Neural crest cell (in vitro differentiated cells): Measurements from ENCODE around the gene MARCHF5. TPM values are rescaled to one million over a fixed set of nuclear protein-coding genes. Genes with fewer than 3 reads are reported as not detected.

Experiments used
- DNase-seq: peaks from one replicate; pipeline ENCODE4 v3.0.0; 2021; ENCODE audit warnings: low read depth, mixed read lengths, low spot score
- H3K27ac Mint-ChIP-seq: one replicate; pipeline ENCODE4 v1.8.0; 2021; ENCODE audit warnings: mild to moderate bottlenecking, mixed read lengths; ENCODE audit not compliant: unreplicated experiment
- H3K27me3 Mint-ChIP-seq: 2 replicates; pipeline ENCODE4 v1.8.0; 2021; ENCODE audit warnings: low read depth, mild to moderate bottlenecking, mixed read lengths
- H3K36me3 Mint-ChIP-seq: 2 replicates; pipeline ENCODE4 v1.8.0; 2021; ENCODE audit warnings: low read depth, mild to moderate bottlenecking, mixed read lengths
- H3K4me1 Mint-ChIP-seq: 2 replicates; pipeline ENCODE4 v1.8.0; 2021; ENCODE audit warnings: mixed read lengths
- H3K4me3 Mint-ChIP-seq: one replicate; pipeline ENCODE4 v1.8.0; 2021; ENCODE audit warnings: mild to moderate bottlenecking, mixed read lengths
- H3K9me3 Mint-ChIP-seq: 2 replicates; pipeline ENCODE4 v1.8.0; 2021; ENCODE audit warnings: mixed read lengths
- CTCF ChIP-seq: fragments of 200-600 bp; sonication (generic); conservative IDR thresholded peaks from 2 replicates; pipeline ENCODE4 v1.5.0; 2021; ENCODE audit warnings: antibody characterized with exemption, mild to moderate bottlenecking
- total RNA-seq: library from RNA; stranded (reverse); gene quantifications from 2 replicates; pipeline ENCODE4 v1.2.1, GENCODE V29; 2021

Gene MARCHF5
- total RNA-seq, 1 donor from 2014 or later: 56.2 TPM

- Mint-ChIP-seq H3K27ac (no peak overlapping the region), H3K4me3 (no peak overlapping the region)
- no peak for DNase-seq
Measured at GRCh38 chr10:92305133-92306072, 14.4 kb downstream of the MARCHF5 start.

GRCh38 chr10:92309272-92309671 is 18.3 kb downstream of the MARCHF5 start:
- Mint-ChIP-seq H3K36me3 (peaks cover 6% of the 10 kb centered on the region), H3K27ac (no peak overlapping the region), H3K4me1 (peaks cover 4% of the 10 kb centered on the region), H3K4me3 (no peak overlapping the region), H3K27me3 (no peaks in the 10 kb centered on the region), H3K9me3 (no peaks in the 10 kb centered on the region)
- no peak for DNase-seq
- TF ChIP-seq CTCF: no peak

More at GRCh38 chr10:92305133-92306072, 14.4 kb downstream of the MARCHF5 start:
- Mint-ChIP-seq H3K4me1 (peaks cover 14% of the 10 kb centered on the region), H3K9me3 (no peaks in the 10 kb centered on the region), H3K27me3 (no peaks in the 10 kb centered on the region), H3K36me3 (no peaks in the 10 kb centered on the region)
- TF ChIP-seq CTCF: no peak

GRCh38 chr10:92313750-92314149 is 22.8 kb downstream of the MARCHF5 start:
- Mint-ChIP-seq H3K4me1 (no peaks in the 10 kb centered on the region), H3K27me3 (no peaks in the 10 kb centered on the region), H3K4me3 (no peak overlapping the region), H3K36me3 (peaks cover 12% of the 10 kb centered on the region), H3K27ac (no peak overlapping the region), H3K9me3 (no peaks in the 10 kb centered on the region)
- TF ChIP-seq CTCF: no peak
- no peak for DNase-seq

- no peaks in the 10 kb centered on the region for H3K4me1 Mint-ChIP-seq
- peaks cover 20% of the 10 kb centered on the region for H3K36me3 Mint-ChIP-seq
- no peak for DNase-seq
- no peak for TF ChIP-seq CTCF
- no peak overlapping the region for H3K4me3 Mint-ChIP-seq
- no peaks in the 10 kb centered on the region for H3K9me3 Mint-ChIP-seq
- no peak overlapping the region for H3K27ac Mint-ChIP-seq
- no peaks in the 10 kb centered on the region for H3K27me3 Mint-ChIP-seq
Measured at GRCh38 chr10:92316610-92317009, 25.6 kb downstream of the MARCHF5 start.

GRCh38 chr10:92323079-92323478 is 32.1 kb downstream of the MARCHF5 start:
- Mint-ChIP-seq H3K9me3 (peaks cover 3% of the 10 kb centered on the region), H3K4me1 (peaks cover 4% of the 10 kb centered on the region), H3K27me3 (no peaks in the 10 kb centered on the region), H3K4me3 (no peak overlapping the region), H3K27ac (no peak overlapping the region), H3K36me3 (peaks cover 23% of the 10 kb centered on the region)
- no peak for DNase-seq
- no peak for TF ChIP-seq CTCF
